Activated CD8-positive, alpha-beta memory T cell treated with anti-CD3 and anti-CD28 coated beads for 24 hours (primary cell): Measurements from ENCODE around the gene ST3GAL6.

ENCODE experiments used
- DNase-seq: peaks from one replicate; pipeline ENCODE4 v3.0.0-alpha.2; 2020

Gene ST3GAL6

DNA sequence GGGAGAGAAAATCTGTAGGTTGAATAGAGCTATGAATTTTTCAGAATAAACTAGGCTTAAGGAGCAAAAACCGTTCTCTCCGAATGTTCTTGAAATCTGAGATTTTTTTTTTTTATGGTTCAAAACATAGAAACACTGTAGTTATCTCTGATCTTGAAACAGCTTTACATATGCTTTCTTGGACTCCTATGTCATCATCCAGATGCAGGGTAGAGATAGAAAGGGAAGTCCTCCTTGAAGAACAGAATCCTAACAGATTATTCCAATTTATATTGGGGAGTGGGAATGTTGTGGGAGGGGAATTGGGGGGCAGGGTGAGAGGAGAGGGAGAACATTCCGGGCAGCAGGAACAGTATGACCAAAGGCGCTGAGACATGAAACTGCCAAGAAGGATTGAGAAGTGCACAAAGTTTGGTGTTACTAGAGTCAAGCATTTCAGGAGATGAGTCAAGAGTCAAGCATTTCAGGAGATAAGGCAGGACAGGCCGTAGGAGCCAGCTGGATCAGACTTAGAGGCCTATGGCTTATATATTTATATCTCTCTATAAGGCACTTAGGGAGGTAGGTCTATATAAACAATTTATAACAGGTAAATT is 21.9 kb upstream of the ST3GAL6 start:
- DNase-seq: no peak

DNA sequence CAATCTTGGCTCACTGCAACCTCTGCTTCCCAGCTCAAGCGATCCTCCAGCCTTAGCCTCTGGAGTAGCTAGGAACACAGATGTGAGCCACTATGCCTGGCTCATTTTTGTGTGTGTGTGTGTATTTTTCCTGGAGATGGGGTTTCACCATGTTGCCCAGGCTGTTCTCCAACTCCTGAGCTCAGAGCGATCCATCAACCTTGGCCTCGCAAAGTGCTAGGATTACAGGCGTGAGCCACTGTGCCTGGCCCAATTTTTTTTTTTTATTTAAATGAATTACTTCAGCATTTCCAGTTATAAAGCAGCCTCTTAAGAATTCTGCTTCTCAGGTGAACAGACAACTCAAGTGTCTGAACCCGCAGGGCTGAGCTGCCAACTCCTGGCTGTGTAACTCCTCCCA is 20.1 kb upstream of the ST3GAL6 start:
- DNase-seq: no peak

DNA sequence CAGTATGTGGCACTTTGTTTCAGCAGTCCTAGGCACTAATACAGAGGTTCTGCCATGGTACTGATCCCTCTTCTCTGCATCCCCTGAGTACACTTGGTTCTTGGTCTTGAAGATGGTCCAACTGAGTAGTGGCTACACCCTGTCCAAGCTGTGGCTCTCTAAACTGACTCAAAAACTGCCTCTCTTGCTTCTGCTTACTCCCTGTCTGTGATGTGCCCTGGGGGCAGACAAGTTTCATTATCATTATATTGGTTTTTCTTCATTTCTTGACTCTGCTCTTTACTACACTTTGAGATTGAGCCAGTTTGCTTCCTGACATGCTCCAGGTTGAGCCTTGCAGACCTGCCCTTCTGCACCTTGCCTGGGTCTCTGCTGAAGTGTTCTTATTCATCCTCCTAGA is 18.9 kb upstream of the ST3GAL6 start:
- no peak for DNase-seq

DNA sequence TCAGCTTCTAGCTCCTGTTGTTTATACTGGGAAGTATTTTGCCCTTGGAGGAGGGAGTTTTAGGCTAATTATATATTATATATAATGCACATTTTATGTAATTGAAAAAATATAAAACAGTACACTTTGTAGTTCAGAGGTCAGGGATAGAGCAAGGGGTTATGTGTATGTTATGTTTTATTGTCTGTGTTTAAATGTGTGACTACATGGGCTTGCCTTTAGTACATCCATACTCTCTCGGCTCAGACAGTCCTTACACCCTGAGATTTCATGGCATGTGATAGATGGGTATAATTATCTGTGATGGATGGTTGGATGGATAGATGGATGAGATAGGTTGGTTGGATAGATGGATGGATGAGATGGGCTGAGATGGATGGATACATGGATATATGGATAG is 17.4 kb upstream of the ST3GAL6 start:
- no peak for DNase-seq

DNA sequence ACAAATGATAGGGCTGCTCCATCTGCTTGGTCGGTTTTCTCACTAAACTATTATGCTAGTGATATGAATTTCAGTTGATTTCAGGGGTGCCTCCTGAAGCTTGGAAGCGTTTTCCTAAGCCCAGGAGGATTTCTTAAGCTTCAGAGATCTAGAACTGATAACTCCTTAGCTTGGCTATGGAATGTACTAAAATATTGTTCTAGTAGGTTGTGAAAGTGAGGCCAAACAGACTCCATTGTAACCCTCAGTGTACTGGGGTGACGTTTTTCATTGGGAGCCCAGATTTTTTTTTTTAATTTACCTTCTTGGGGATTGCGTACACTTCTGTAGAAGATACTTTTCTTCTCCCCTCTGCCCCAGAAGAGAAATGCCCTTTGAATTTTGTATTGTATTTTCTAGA is 17.0 kb upstream of the ST3GAL6 start:
- DNase-seq: no peak

DNA sequence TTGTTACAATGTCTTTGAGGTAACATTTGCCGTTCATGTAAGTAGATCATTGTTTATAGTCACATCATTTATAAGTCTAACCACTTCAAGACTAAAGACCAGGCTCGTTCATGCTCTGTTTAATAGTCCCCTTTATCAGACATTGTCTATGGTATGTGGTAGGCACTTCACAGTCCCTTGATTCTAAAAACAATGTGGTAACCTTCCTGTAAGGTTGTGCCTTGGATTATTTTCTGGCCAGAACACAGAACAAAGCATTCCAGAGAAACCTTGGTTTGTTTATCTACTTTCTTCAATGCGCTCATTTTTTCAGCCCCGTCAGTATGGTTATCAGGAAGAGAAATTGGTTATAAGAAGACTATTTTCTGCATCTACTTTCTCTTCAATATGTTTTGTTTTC is 16.3 kb upstream of the ST3GAL6 start:
- no peak for DNase-seq

DNA sequence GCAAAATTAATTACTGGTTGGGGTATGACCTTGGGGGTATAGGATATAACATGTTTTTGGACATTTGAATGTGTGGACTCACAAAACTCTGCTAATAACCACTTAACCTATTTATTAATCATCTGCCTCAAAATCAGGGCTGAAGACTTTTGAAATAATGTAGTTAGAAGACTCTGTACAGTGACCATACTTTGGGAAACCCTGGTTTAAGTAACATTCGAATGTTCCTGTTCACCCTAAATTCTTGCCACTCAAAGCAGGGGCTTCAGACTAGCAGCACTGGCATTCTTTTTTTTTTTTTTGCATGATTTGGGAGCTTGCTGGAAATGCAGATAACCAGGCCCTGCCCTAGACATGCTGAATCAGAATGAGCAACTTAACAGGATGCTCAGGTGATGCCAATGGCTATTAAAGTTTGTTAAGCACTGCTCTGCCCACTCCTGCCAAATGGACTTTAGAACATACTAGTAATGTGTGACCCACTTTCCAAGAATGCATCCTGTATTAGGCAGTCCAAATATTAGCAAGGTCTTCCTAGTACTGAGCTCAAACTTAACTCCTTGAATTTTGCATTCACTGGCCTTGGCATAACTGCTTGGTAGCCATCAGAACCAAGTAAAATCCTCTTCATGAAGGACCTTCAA is 12.7 kb upstream of the ST3GAL6 start:
- DNase-seq: no peak

DNA sequence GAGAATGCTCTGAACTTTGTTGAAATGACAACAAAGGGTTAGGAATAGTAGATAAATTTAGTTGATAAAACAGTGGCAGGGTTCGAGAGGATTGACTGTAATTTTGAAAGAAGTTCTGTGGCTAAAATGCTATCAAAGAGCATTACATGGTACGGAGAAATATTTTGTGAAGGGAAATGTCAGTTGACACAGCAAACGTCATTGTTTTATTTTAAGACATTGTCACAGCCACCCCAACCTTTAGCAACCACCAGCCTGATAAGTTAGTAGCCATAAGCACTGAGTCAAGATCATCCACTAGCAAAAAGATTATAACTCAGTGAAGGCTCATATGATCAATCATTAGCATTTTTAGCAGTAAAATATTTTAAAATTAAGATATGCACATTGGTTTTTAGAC is 8.7 kb upstream of the ST3GAL6 start:
- DNase-seq: no peak

DNA sequence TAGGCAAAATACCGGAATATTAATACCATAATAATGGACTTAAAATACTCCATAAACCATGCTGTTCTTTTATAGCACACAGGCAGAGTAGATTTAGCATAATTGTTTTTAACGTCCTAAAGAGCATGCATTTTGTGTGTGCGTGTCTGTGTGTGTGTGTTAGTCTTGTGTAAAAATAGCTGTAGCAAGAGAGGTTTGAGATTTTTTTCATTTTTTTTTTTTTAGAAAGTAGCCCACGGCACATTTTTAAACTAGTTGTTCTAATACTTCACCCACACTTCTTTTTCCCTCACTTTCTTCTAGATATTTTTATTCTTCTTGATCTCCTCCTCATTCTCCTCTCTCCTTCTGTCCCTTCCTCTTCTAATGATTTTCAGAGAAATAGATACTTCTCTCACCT is 7.5 kb upstream of the ST3GAL6 start:
- no peak for DNase-seq

DNA sequence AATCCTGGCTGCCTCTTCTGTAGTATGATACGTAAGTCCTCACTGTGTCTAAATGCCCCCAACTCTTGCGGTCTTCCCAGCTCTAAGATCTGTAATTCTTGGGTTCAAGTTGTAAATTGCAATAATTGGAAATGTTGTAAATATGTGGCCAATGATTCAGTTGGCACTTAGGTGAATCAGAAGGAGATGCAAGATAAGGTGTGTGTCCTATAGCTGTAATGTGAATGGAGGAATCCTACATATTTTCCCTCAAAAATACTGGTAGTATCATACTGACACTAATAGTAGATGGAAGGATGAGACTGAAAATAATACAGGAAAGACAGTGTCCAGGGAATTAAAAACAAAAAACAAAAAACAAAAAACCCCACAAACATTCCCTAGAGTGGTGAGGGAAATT is 3.5 kb upstream of the ST3GAL6 start:
- DNase-seq: no peak

DNA sequence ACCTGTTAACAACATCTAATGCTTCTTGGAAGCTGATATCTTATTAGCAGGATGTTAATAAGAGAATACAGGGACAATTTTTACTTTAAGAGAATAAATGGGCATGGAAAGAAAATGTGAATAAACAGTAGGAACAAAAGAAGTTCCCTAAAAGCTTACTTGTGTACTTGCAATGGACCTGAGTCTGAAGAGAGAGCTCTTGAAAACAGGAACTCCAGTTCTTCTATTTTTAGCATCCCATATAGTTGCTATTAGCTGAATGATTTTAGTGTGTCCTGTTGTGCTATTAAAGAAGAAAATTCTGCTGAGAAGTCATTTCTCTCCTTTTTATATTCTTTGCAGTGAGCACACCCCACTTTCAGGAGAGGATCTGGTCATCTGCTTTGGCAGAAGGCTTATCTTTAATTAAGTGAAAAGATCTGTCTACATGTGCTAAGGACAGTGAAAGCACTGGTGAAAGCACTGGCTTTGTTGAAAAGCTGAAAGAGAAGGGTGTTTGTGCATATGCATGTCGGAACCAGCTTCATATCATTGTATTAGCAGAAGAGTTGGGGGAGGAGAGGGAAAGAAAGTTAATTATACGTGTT is 1.4 kb upstream of the ST3GAL6 start:
- no peak for DNase-seq

DNA sequence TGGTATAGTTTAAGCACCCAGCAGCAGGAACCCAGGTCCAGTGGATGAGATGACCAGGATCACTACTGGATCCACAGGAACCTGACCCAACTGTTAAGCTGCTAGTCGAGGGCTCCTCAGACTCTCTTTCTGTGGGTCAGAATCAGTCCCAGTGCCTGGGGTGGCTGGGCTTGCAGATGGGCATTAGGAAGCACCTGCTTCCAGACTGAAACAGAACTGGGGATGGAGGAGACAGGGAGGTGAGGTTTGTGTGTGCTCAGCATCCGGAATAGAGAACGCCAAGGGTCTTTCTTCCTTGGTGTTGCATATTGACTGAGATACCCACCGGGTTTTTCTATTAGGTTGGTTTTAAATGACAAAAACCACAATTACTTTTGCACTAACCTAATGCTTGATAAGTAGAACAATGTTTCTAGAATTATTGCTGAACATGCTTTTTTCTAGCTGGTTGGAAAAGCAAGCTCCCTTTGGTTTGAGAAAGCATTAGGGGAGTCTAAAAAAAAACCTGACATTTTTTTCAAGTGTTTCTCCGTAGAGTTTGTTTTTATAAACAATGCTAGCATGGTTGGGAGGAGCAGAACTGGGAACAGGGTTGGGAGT is 779 bp downstream of the ST3GAL6 start:
- no peak for DNase-seq

DNA sequence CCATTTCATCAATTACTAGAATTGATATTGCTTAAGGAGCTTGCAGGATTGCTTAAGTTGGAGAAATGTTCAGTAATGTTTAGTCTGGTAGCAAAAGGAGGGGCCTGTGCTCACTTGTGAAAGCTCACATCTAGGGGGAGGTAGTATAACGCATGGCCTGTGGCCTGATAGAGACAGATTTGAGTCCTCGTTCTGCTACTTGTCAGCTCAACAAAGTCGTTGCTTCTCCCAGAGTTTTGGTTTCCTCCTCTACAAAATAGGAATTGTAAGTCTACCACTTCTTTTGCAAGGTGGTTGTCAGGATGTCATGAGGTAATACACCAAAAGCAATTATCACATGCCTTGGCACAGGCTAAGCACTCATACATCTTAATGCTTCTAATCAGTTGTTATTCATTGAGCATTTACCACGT is 1.3 kb downstream of the ST3GAL6 start:
- no peak for DNase-seq

DNA sequence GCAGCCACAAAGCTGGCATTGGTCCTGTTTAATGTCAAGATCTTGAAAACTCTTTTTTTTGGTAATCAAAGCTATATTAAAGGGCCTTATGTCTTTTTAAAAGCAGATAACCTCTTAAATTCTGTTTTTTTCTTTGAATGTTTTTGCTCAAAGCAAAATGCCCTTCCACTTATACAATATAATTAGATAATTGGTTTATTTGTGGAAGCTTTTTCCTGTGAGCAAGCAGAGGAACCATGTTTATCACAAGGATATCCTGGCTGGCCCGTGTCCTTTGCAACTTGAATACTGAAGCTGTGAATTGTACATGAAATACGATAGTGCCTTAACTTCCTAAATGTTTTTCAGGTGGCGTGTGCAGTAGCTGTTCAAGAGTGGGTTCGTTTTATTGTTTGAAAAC is 2.6 kb downstream of the ST3GAL6 start:
- no peak for DNase-seq

DNA sequence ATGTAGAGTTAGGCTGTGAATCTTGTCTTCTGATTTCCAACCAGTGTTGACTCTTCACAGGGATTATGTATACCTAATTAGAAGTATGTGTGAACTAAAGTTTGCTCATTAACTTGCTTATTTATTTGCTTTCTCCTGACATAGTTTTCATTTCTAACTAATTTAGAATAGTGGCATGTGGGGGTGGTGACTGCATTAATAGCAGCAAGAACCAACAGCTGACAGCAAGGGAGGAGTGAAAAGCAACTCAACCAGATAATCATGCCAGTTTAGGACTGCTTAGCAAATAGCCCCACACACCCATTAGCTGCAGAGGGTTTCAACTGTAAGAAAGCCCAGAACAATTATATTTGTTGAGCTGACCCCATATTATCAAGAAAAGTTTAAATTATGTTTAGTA is 3.8 kb downstream of the ST3GAL6 start:
- DNase-seq: no peak

DNA sequence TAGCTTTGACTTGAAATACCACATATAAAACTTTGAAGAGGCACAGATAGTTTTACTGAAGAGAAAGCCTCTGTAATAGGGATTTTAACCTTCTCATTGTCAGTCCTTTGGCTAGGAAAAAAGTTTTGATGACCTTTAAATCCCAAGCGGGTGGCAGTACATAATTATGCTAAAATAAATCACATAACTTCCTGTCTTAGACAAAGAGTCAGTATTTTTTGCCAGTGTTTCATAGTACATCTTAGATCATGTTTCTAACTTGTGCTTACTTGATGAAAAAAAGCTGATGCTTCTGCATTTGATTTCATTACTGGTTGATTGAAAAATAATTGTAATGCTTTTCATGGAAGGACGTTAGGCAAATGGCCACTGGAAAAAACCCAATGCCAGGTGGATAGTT is 5.8 kb downstream of the ST3GAL6 start:
- no peak for DNase-seq

DNA sequence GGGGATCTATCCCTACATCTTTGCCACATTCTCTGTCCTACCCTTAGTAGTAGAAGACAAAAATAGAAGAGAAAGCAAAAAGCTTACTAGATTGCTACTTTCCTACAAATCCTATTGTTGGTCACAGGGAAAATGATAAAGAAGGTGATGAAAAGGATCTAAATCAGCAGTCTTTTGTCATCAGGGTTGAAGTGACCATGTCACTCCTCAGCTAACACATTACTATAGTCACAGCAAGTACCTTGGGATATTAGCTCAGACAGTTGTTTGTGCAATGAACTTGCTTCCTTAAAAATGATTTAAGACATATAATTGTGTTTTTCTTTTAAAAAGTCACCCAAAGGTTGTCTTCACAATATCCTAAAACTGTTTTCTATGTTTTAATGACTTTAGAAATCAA is 6.3 kb downstream of the ST3GAL6 start:
- no peak for DNase-seq

DNA sequence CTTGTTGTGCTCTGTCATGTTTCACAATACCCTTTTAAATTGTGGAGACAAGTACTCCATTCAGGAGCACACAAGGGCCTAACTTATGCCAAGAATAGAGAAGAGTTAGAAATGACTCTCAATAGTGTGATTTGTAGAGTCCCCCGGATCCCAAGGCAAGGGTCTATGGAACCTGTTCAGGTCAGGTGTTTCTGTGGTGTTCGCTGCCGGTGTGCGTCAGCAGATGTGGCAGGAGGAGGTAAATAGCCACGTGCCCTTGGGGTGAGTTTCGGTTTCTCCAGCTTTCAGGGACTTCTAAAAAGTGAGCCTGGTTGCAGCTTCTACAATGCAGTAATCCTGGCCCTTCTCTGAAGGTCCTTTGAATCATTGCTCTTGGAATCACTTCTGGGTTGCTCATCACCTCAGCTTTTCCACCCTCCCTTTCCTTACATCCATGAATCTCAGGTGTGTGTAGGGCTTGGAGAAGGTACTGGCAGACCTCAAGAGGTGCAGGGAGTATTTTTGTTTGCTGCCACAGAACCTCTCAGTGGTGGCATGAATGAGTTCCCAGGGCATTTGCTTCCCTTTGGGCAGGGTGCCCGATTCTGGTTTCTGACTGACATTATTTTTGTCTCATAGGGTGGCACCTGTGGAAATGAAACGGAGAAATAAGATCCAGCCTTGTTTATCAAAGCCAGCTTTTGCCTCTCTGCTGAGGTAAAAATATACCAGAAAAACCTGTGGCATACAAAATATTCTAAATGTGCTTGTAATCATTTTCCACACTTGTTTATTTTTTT is 7.3 kb downstream of the ST3GAL6 start:
- DNase-seq: no peak

DNA sequence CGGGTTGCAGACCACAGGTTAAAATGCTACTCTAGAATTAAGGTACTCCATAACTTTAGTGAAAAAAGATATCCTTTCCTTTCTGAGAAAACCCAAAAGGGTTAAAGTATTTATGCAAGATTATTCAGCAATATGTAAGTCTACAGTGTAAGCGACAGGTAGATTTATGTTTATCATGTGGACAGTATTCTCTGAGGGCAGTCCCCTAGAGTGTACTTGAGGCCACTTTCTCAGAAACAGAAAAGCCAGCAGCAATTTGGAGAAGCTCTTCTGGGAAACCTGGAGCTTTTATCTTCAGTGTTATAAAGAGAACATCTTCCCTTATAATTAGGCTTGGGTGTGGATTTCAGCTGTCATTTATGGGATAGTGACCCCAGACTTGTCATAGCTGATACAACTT is 8.9 kb downstream of the ST3GAL6 start:
- DNase-seq: no peak

DNA sequence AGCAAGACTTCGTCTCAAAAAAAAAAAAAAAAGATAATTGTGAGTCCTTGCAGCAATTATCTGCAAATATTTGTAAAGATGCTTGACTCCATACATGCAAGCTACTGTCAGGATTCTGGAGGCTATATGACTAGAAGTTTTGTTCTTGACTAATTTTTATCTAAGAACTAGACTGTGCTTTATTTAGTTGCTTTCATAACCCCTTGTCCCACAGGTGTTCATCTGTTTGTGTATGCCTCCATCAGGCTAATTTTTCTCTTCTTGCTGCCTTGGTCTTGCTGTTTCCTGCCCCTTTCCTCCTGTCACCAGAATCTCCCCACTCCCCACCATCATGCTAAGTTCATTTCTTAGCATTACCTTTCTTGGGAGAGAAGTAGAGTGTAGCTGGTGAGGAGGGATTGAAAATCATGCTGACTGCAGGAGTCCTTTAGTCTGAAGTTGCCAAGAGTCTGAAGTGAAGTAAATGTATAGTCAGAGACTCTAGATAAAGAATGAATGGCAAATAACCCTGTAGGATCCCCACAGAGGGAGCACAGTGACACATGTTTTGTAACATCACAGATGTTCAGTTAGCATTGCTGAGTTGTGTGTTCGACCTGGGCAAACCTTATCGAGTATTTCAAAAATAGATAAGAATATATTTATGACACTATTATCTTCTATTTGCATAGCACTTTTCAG is 12.5 kb downstream of the ST3GAL6 start:
- DNase-seq: no peak

DNA sequence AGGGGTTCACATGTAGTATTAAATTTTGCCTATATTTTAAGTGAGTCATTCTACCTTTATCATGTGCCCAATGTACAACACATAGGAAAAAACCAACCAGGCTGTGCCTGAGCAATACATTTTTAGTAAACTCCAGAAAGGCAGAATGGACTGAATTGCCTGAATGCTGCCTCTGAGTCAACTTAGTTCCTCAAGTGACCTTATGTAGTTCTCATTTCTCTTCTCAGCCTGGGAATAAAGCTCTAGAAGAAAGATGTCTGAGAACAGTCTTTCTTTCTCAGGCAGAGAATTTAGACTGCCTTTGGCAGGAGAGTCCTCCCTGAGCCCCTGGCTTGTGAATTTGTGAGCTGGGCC is 13.0 kb downstream of the ST3GAL6 start:
- no peak for DNase-seq

DNA sequence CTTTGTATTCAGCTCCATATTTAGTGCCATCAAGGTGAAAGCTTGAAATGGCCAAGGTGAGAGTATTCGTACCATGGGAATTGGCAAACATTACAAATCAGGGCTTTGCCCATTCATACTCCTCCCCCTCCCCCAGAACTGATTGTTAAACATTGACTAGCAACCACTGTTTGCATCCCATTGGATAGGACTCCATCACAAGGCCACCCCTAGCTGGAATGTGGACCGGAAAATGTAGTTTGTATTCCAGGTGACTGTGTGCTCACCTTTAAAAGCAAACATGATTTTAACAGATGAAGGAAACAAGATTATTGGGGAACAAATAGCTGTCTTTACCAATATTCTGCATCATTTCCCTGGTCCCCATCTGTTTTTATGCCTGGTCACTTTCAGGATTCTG is 14.1 kb downstream of the ST3GAL6 start:
- no peak for DNase-seq

DNA sequence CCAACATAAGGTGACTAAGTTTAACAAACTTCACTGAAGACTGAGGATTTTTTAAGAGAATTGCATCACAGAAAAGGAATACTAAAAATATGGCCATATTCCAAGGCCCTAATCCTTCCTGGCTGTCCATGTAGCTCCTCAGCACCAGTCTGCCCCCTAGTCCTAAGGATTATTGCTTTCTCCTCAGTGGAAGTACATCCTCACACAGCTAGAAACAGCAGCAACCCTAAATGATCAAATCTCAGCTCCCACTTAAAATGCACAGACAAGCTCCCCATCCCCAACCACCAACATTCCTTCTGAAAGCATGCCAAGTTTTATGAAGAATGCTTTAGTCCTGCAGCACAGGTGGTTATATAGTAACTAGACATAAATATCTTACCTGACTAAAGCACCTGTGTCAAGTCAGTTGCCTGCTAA is 14.7 kb downstream of the ST3GAL6 start:
- no peak for DNase-seq
